HepG2 (cell line): ENCODE results near the gene CCDC28A. TPM values are rescaled to one million over a fixed set of nuclear protein-coding genes. Genes with fewer than 3 reads are reported as not detected.

ENCODE experiments used
- ASH2L ChIP-seq: fragments of 300-600, 200-600 bp; sonication (generic); IDR thresholded peaks from 2 replicates; pipeline ENCODE4 v1.7.0; 2017; ENCODE audit warnings: low read depth, mild to moderate bottlenecking, moderate library complexity, mixed read lengths, low read length; ENCODE audit not compliant: insufficient read length
- ATM ChIP-seq: fragments of 450-650 bp; IDR thresholded peaks from 2 replicates; pipeline ENCODE4 v1.7.1; 2017; ENCODE audit warnings: mild to moderate bottlenecking, borderline replicate concordance
- ELF4 ChIP-seq: sonication (generic); formaldehyde crosslinking; IDR thresholded peaks from 2 replicates; pipeline ENCODE4 v1.5.0; 2020; ENCODE audit warnings: missing genetic modification reagents, mild to moderate bottlenecking, moderate library complexity, borderline replicate concordance
- ETS1 ChIP-seq: sonication (generic); formaldehyde crosslinking; IDR thresholded peaks from 2 replicates; pipeline ENCODE4 v1.4.0; 2020; ENCODE audit warnings: missing genetic modification reagents
- FOXA3 ChIP-seq: IDR thresholded peaks from 2 replicates; pipeline ENCODE4 v1.6.1; 2016; ENCODE audit warnings: missing genetic modification reagents, missing compliant biosample characterization
- HOXA3 ChIP-seq: sonication (generic); formaldehyde crosslinking; IDR thresholded peaks from 2 replicates; pipeline ENCODE4 v1.5.0; 2020; ENCODE audit warnings: missing genetic modification reagents
- KDM6A ChIP-seq: IDR thresholded peaks from 2 replicates; pipeline ENCODE4 v1.6.1; 2016; ENCODE audit warnings: low read depth
- MAFG ChIP-seq: sonication (generic); formaldehyde crosslinking; IDR thresholded peaks from 2 replicates; pipeline ENCODE4 v1.5.1; 2020; ENCODE audit warnings: mild to moderate bottlenecking, missing genetic modification reagents
- MEIS2 ChIP-seq: sonication (generic); formaldehyde crosslinking; IDR thresholded peaks from 2 replicates; pipeline ENCODE4 v1.9.0; 2021; ENCODE audit warnings: mild to moderate bottlenecking, missing genetic modification reagents
- MIER2 ChIP-seq: IDR thresholded peaks from 2 replicates; pipeline ENCODE4 v1.6.1; 2016; ENCODE audit warnings: missing biosample characterization, missing genetic modification reagents
- MXD4 ChIP-seq: IDR thresholded peaks from 2 replicates; pipeline ENCODE4 v1.6.1; 2016; ENCODE audit warnings: mild to moderate bottlenecking, missing biosample characterization, missing genetic modification reagents
- MXI1 ChIP-seq: IDR thresholded peaks from 3 replicates; pipeline ENCODE4 v1.6.1; 2012; ENCODE audit warnings: low read depth, low read length, inconsistent platforms, borderline replicate concordance
- NCOR1 ChIP-seq: fragments of 200-600 bp; sonication (generic); IDR thresholded peaks from 2 replicates; pipeline ENCODE4 v1.7.0; 2017; ENCODE audit warnings: antibody characterized with exemption, low read length, borderline replicate concordance
- NFIC ChIP-seq: IDR thresholded peaks from 2 replicates; pipeline ENCODE4 v1.6.1; 2012; ENCODE audit warnings: mild to moderate bottlenecking, low read length, inconsistent platforms
- NKX3-1 ChIP-seq: sonication (generic); formaldehyde crosslinking; IDR thresholded peaks from 2 replicates; pipeline ENCODE4 v1.5.0; 2020; ENCODE audit warnings: missing genetic modification reagents
- PHF8 ChIP-seq: sonication (generic); formaldehyde crosslinking; IDR thresholded peaks from 2 replicates; pipeline ENCODE4 v1.5.0; 2020; ENCODE audit warnings: missing genetic modification reagents
- PITX1 ChIP-seq: sonication (generic); formaldehyde crosslinking; IDR thresholded peaks from 2 replicates; pipeline ENCODE4 v1.5.1; 2020; ENCODE audit warnings: mild to moderate bottlenecking, missing genetic modification reagents
- POGZ ChIP-seq: sonication (generic); formaldehyde crosslinking; IDR thresholded peaks from 2 replicates; pipeline ENCODE4 v1.4.0; 2020; ENCODE audit warnings: mild to moderate bottlenecking, missing genetic modification reagents
- SMAD9 ChIP-seq: sonication (generic); formaldehyde crosslinking; IDR thresholded peaks from 2 replicates; pipeline ENCODE4 v1.5.1; 2020; ENCODE audit warnings: mild to moderate bottlenecking, missing genetic modification reagents
- SOX5 ChIP-seq: IDR thresholded peaks from 2 replicates; pipeline ENCODE4 v1.6.1; 2016; ENCODE audit warnings: borderline replicate concordance
- SOX6 ChIP-seq, 2 experiments: fragments of 450-650 bp in 1 of 2; sonication (generic) in 1 of 2; formaldehyde crosslinking in 1 of 2; IDR thresholded peaks; 2 replicates each; pipeline versions ENCODE4 v1.4.0 to v1.6.1; 2017 to 2020; ENCODE audit warnings: antibody characterized with exemption in 1 of 2, mild to moderate bottlenecking in 1 of 2, missing genetic modification reagents in 1 of 2
- SP5 ChIP-seq: IDR thresholded peaks from 2 replicates; pipeline ENCODE4 v1.6.1; 2016; ENCODE audit warnings: low read depth, borderline replicate concordance
- SRY ChIP-seq: sonication (generic); formaldehyde crosslinking; IDR thresholded peaks from 2 replicates; pipeline ENCODE4 v1.8.0; 2022; ENCODE audit warnings: mild to moderate bottlenecking, missing genetic modification reagents
- ZBTB20 ChIP-seq: sonication (generic); formaldehyde crosslinking; IDR thresholded peaks from 2 replicates; pipeline ENCODE4 v1.8.1; 2023; ENCODE audit warnings: missing genetic modification reagents, low read depth, mild to moderate bottlenecking, borderline replicate concordance
- ZFP36 ChIP-seq: fragments of 150-350 bp; IDR thresholded peaks from 2 replicates; pipeline ENCODE4 v1.6.1; 2018; ENCODE audit warnings: borderline replicate concordance, low read length, low read depth; ENCODE audit not compliant: partially characterized antibody
- ZFP37 ChIP-seq: sonication (generic); formaldehyde crosslinking; IDR thresholded peaks from 2 replicates; pipeline ENCODE4 v1.4.0; 2020; ENCODE audit warnings: missing genetic modification reagents, borderline replicate concordance
- ZFP91 ChIP-seq: sonication (generic); formaldehyde crosslinking; IDR thresholded peaks from 2 replicates; pipeline ENCODE4 v1.9.0; 2022; ENCODE audit warnings: missing genetic modification reagents, mild to moderate bottlenecking, borderline replicate concordance
- ZNF367 ChIP-seq: sonication (generic); formaldehyde crosslinking; IDR thresholded peaks from 2 replicates; pipeline ENCODE4 v1.4.0; 2020; ENCODE audit warnings: missing genetic modification reagents, borderline replicate concordance
- ZNF546 ChIP-seq: sonication (generic); formaldehyde crosslinking; conservative IDR thresholded peaks from 2 replicates; pipeline ENCODE4 v1.8.1; 2023; ENCODE audit warnings: mild to moderate bottlenecking, missing genetic modification reagents
- ZNF709 ChIP-seq: sonication (generic); formaldehyde crosslinking; IDR thresholded peaks from 2 replicates; pipeline ENCODE4 v1.5.0; 2020; ENCODE audit warnings: mild to moderate bottlenecking, missing genetic modification reagents
- ZNF792 ChIP-seq: IDR thresholded peaks from 2 replicates; pipeline ENCODE4 v1.6.1; 2016
- polyA plus RNA-seq, 8 experiments: library from polyadenylated mRNA; depleted of rRNA in 3 of 8; stranded (reverse) in 7 of 8; unstranded in 1 of 8; fragments of >200 nt; fragmentation: Illumina TruSeq in 4 of 8; extraction: Trizol in 4 of 8; gene quantifications; 2 replicates each; pipeline versions ENCODE4 v1.2.1 to v1.2.3, GENCODE V29; 2011 to 2016; ENCODE audit warnings: low read depth in 4 of 8, missing spikeins in 1 of 8, mixed read lengths in 1 of 8; ENCODE audit not compliant: insufficient read depth in 1 of 8
- total RNA-seq, 5 experiments: library from RNA; depleted of rRNA; stranded (reverse); fragments of >200 nt; fragmentation: Illumina TruSeq; extraction: Trizol; gene quantifications; 2 replicates each; pipeline ENCODE4 v1.2.3, GENCODE V29; 2016; ENCODE audit warnings: low read depth in 1 of 5

Gene CCDC28A
- total and polyA plus RNA-seq, 2 of the 13 experiments (the other 11 are each of a cell fraction or from before 2014, with no cell fraction given): 15.8 TPM

- peak; percentile 60; the same call in 1 of the 2 replicates for TF ChIP-seq PITX1 (CRISPR knock-in tag)
- no peak for TF ChIP-seq MXD4 (CRISPR knock-in tag)
- 0 out of 2 replicates have a peak, but pooled peaks have one; percentile 10 for TF ChIP-seq ELF4
- no peak for TF ChIP-seq ZFP37
- no peak; the same call in 1 of the 2 replicates for TF ChIP-seq HOXA3
- no peak for TF ChIP-seq MIER2 (CRISPR knock-in tag)
- no peak for TF ChIP-seq ATM
- TF ChIP-seq SOX6 (IDR thresholded peaks at IDR 0.05): no peak
- peak; percentile 93 for TF ChIP-seq SOX6 (CRISPR knock-in tag; IDR thresholded peaks at IDR 0.05)
- TF ChIP-seq PHF8 (CRISPR knock-in tag): 0 out of 2 replicates have a peak, but pooled peaks have one; percentile 19
- TF ChIP-seq ZNF792 (CRISPR knock-in tag): peak; percentile 54; the same call in 1 of the 2 replicates
- no peak for TF ChIP-seq SRY (CRISPR knock-in tag)
- 0 out of 2 replicates have a peak, but pooled peaks have one; percentile 21 for TF ChIP-seq ZNF709
- TF ChIP-seq NFIC: peak; percentile 77
- peak; percentile 85; the same call in 1 of the 2 replicates for TF ChIP-seq ZBTB20 (CRISPR knock-in tag)
- peak; percentile 79; the same call in 1 of the 2 replicates for TF ChIP-seq SOX5 (CRISPR knock-in tag)
- TF ChIP-seq MAFG (CRISPR knock-in tag): no peak
- TF ChIP-seq SP5 (CRISPR knock-in tag): peak; percentile 53
- TF ChIP-seq NCOR1: peak; percentile 71; the same call in 1 of the 2 replicates
- TF ChIP-seq MEIS2 (CRISPR knock-in tag): peak; percentile 25; the same call in 1 of the 2 replicates
- TF ChIP-seq ZNF367 (CRISPR knock-in tag): no peak
- peak; percentile 72; the same call in 1 of the 2 replicates for TF ChIP-seq NKX3-1
- TF ChIP-seq ASH2L: peak; percentile 74
- no peak for TF ChIP-seq ZFP36
- TF ChIP-seq ZFP91 (CRISPR knock-in tag): no peak
- no peak for TF ChIP-seq MXI1
- TF ChIP-seq KDM6A (CRISPR knock-in tag): peak; percentile 73
- no peak for TF ChIP-seq POGZ (CRISPR knock-in tag)
- TF ChIP-seq SMAD9 (CRISPR knock-in tag): no peak
- no peak for TF ChIP-seq ZNF546 (CRISPR knock-in tag)
- peak; percentile 65 for TF ChIP-seq FOXA3 (CRISPR knock-in tag)
- no peak for TF ChIP-seq ETS1
Observed at GRCh38 chr6:138814179-138814834, 40.7 kb downstream of the CCDC28A start (continued).
